ENCODE data around the gene MAGEB4.
A peak's percentile ranks its signal among the peaks of the same experiment; 100 is the strongest.
"Not testable (repeated sequence)": the region's sequence is repeated elsewhere in the genome, so short reads cannot be mapped to it uniquely, and the experiment has no call there.

Gene MAGEB4

DNA sequence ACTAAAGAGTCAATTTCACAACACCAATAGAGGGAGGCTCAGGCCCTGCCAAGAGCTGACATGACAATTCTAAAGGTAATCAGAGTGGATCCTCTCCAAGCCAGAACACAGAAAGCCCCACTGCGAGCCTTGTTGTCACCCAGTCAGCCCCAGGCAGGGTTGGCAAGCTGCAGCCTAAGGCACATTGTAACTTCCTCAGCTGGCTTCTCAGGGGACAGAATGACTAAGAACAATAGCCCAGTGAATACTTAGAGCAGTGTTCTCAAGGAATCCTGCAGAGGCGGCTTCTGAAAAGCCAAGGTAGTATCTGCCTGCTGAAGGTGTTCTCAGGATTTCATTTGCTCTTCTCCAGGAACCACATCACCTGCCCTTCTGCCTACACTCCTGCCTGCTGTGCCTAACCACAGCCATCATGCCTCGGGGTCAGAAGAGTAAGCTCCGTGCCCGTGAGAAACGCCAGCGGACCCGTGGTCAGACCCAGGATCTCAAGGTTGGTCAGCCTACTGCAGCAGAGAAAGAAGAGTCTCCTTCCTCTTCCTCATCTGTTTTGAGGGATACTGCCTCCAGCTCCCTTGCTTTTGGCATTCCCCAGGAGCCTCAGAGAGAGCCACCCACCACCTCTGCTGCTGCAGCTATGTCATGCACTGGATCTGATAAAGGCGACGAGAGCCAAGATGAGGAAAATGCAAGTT lies at the start of gene MAGEB4:
Gene MAGEB4, plus strand, starts transcription at position 277 of the 692 bp plus-strand sequence. Its CDS starts 136 bp downstream, at position 413.
- no peak within 1 kb of the TSS for H3K27ac ChIP-seq (ENCODE audit: low read length)
- no peaks in the 10 kb centered on the region for H3K27me3 ChIP-seq (ENCODE audit: control insufficient read depth, insufficient read depth, low read length)
- H3K4me1 ChIP-seq (ENCODE audit: control insufficient read depth, low read depth, low read length): no peaks in the 10 kb centered on the region
- no peak within 1 kb of the TSS for H3K4me3 ChIP-seq (ENCODE audit: low read length)
- peaks cover 13% of the 10 kb centered on the region for H3K9me3 ChIP-seq (ENCODE audit: control insufficient read depth, low read depth, low read length)
- H3K36me3 ChIP-seq (ENCODE audit: control insufficient read depth, low read depth, low read length): no peaks in the 10 kb centered on the region
- H3K9ac ChIP-seq (ENCODE audit: low read length): no peak within 1 kb of the TSS

DNA sequence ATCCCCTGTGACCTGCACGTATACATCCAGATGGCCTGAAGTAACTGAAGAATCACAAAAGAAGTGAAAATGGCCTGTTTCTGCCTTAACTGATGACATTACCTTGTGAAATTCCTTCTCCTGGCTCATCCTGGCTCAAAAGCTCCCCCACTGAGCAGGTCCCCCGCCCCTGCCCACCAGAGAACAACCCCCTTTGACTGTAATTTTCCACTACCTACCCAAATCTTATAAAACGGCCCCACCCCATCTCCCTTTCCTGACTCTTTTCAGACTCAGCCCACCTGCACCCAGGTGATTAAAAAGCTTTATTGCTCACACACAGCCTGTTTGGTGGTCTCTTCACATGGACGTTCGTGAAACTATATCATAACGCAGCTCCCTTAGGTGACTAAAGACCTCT lies 47.9 kb upstream of the MAGEB4 start:
- H3K4me1 ChIP-seq (ENCODE audit: control insufficient read depth, low read depth, low read length); H3K36me3 ChIP-seq (ENCODE audit: control insufficient read depth, low read depth, low read length); H3K9ac ChIP-seq (ENCODE audit: low read length); H3K27me3 ChIP-seq (ENCODE audit: control insufficient read depth, insufficient read depth, low read length); H3K4me3 ChIP-seq (ENCODE audit: low read length); H3K27ac ChIP-seq (ENCODE audit: low read length): not testable (repeated sequence)
- peaks cover 11% of the 10 kb centered on the region for H3K9me3 ChIP-seq (ENCODE audit: control insufficient read depth, low read depth, low read length)

DNA sequence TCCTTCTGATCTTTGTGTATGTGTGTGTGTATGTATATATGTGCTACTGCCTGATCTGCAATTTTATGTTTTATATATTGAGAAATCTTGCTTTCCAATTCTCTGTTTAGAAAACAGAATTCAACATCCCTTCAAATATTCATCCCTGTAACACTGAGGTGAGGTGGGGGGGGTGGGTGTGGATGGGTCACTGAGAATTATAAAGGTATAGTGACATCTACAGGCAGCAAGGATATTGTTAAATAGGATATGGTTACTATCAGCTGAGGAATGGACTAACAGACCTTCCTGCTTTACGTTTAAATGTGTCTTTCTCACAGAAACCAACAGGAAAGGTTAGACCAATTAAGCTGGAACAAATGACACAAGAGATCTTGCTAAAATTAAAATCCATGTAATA lies 45.5 kb upstream of the MAGEB4 start:
- no peaks in the 10 kb centered on the region for H3K27me3 ChIP-seq (ENCODE audit: control insufficient read depth, insufficient read depth, low read length)
- no peak overlapping the region for H3K4me3 ChIP-seq (ENCODE audit: low read length)
- H3K27ac ChIP-seq (ENCODE audit: low read length): no peak overlapping the region
- peaks cover 7% of the 10 kb centered on the region for H3K4me1 ChIP-seq (ENCODE audit: control insufficient read depth, low read depth, low read length)
- H3K9ac ChIP-seq (ENCODE audit: low read length): no peak overlapping the region
- H3K9me3 ChIP-seq (ENCODE audit: control insufficient read depth, low read depth, low read length): peaks cover 21% of the 10 kb centered on the region
- no peaks in the 10 kb centered on the region for H3K36me3 ChIP-seq (ENCODE audit: control insufficient read depth, low read depth, low read length)

DNA sequence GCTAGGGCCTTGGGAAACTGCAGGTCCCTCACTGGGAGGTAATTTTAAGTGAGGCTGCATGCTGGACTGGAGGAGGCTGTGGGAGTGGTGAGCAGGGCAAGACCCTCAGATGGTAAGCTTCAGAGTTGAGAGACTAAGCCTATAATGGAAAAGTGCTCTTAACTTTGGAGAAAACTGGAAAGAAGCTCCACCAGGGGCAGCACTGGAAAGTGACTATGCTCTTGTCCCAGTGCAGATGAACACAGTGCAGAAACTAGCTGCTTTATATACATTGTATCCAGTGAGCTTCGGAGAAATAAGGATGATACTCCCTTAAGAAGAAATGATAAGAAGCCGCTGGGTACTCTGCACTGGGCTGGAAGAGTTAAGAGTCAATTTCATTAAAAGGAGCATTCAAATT lies 29.6 kb upstream of the MAGEB4 start:
- no peaks in the 10 kb centered on the region for H3K4me1 ChIP-seq (ENCODE audit: control insufficient read depth, low read depth, low read length)
- H3K36me3 ChIP-seq (ENCODE audit: control insufficient read depth, low read depth, low read length): no peaks in the 10 kb centered on the region
- no peak overlapping the region for H3K9ac ChIP-seq (ENCODE audit: low read length)
- peaks cover 15% of the 10 kb centered on the region for H3K9me3 ChIP-seq (ENCODE audit: control insufficient read depth, low read depth, low read length)
- no peak overlapping the region for H3K4me3 ChIP-seq (ENCODE audit: low read length)
- no peak overlapping the region for H3K27ac ChIP-seq (ENCODE audit: low read length)
- no peaks in the 10 kb centered on the region for H3K27me3 ChIP-seq (ENCODE audit: control insufficient read depth, insufficient read depth, low read length)

DNA sequence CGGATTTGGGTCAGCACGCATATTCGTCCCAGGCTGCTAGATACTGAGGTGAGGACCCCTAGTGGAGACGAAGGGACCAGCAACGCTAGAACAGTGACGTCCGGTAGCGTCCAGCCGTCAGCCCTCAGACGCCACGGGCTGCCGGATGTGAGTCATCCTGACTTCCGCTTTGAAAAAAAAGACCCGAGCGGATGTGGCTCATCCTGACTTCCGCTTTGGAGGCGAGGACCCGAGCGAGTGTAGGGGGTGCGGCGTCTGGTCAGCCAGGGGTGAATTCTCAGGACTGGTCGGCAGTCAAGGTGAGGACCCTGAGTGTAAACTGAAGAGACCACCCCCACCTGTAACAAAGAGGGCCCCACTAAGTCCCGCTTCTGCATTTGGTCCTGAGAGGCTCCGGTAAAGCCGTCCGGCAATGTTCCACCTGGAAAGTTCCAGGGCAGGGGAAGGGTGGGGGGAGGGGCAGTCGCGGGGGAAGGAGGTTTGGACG lies 26.4 kb upstream of the MAGEB4 start, which contains the start of gene MAGEB2:
Gene MAGEB2, plus strand, starts transcription at position 207 of the 487 bp plus-strand sequence. CDS start 3,018 bp downstream, outside the sequence.
- H3K9me3 ChIP-seq (ENCODE audit: control insufficient read depth, low read depth, low read length): peaks cover 12% of the 10 kb centered on the region

DNA sequence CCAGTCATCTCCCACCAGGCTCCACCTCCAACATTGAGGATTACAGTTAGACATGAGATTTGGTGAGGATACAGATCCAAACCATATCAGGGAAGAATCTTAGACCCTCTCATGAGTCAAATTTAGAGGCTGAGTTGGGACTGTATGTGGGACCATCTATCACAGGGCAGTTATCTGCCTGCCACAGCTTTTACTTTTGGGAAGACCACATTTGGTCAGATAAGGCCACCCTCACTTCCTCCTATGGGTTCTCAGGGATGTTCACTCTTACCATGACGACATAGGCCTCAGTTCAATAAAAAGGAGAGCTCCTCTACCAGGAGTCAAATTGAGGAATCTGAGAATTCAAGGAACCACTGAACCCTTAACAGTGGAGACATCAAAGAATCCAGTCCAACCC lies 24.3 kb upstream of the MAGEB4 start:
- H3K4me3 ChIP-seq (ENCODE audit: low read length): no peak overlapping the region

More for the DNA sequence above, 26.4 kb upstream of the MAGEB4 start, which contains the start of gene MAGEB2:
- H3K4me3 ChIP-seq (ENCODE audit: low read length): no peak within 1 kb of the TSS
- no peak within 1 kb of the TSS for H3K9ac ChIP-seq (ENCODE audit: low read length)
- no peak within 1 kb of the TSS for H3K27ac ChIP-seq (ENCODE audit: low read length)
- H3K4me1 ChIP-seq (ENCODE audit: control insufficient read depth, low read depth, low read length): peaks cover 7% of the 10 kb centered on the region
- no peaks in the 10 kb centered on the region for H3K27me3 ChIP-seq (ENCODE audit: control insufficient read depth, insufficient read depth, low read length)
- no peaks in the 10 kb centered on the region for H3K36me3 ChIP-seq (ENCODE audit: control insufficient read depth, low read depth, low read length)

DNA sequence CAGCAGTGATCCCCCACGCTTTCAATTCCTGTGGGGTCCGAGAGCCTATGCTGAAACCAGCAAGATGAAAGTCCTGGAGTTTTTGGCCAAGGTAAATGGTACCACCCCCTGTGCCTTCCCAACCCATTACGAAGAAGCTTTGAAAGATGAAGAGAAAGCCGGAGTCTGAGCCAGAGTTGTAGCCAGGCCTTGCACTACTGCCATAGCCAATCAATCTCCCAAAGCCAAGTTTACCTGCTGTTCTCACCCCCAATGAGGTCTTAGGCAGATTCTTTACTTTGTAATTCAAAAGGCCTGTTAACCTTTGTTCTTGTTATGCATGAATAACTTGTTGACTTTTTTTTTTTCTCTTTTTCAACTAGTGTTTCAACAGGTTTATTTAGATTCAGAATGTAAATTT lies 22.4 kb upstream of the MAGEB4 start:
- Histone ChIP-seq H3K9me3 (ENCODE audit: control insufficient read depth, low read depth, low read length) (peaks cover 22% of the 10 kb centered on the region), H3K4me3 (ENCODE audit: low read length) (peak overlapping the region; percentile 13), H3K4me1 (ENCODE audit: control insufficient read depth, low read depth, low read length) (peaks cover 7% of the 10 kb centered on the region), H3K36me3 (ENCODE audit: control insufficient read depth, low read depth, low read length) (no peaks in the 10 kb centered on the region), H3K27ac (ENCODE audit: low read length) (no peak overlapping the region), H3K9ac (ENCODE audit: low read length) (no peak overlapping the region), H3K27me3 (ENCODE audit: control insufficient read depth, insufficient read depth, low read length) (no peaks in the 10 kb centered on the region)

More for the DNA sequence above, 24.3 kb upstream of the MAGEB4 start:
- Histone ChIP-seq H3K27me3 (ENCODE audit: control insufficient read depth, insufficient read depth, low read length) (no peaks in the 10 kb centered on the region), H3K9me3 (ENCODE audit: control insufficient read depth, low read depth, low read length) (peaks cover 20% of the 10 kb centered on the region), H3K9ac (ENCODE audit: low read length) (no peak overlapping the region), H3K36me3 (ENCODE audit: control insufficient read depth, low read depth, low read length) (no peaks in the 10 kb centered on the region), H3K4me1 (ENCODE audit: control insufficient read depth, low read depth, low read length) (peaks cover 7% of the 10 kb centered on the region), H3K27ac (ENCODE audit: low read length) (no peak overlapping the region)

DNA sequence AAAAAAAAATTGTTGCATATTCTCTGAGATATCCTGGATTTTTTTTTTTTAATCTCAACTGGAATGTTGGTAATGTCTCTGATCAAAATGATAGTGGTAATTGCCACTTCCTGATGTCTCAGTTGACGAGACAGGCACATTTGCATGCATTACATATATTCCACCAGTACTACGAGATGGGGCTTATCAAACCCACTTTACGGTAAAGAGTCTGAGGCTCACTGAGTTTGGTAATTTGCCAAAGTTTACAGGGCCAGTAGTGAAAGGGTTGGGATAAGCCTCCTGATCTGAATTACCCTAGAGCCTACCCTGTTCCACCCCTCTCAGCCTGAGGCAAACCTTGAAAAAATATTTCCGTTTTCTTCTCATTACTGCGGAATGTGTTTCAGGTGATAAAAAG lies 21.1 kb upstream of the MAGEB4 start:
- H3K9ac ChIP-seq (ENCODE audit: low read length): no peak overlapping the region
- H3K4me3 ChIP-seq (ENCODE audit: low read length): no peak overlapping the region
- H3K27ac ChIP-seq (ENCODE audit: low read length): no peak overlapping the region

GRCh38 chrX:30224536-30224935 lies 17.3 kb upstream of the MAGEB4 start:
- no peaks in the 10 kb centered on the region for H3K36me3 ChIP-seq (ENCODE audit: control insufficient read depth, low read depth, low read length)
- H3K9me3 ChIP-seq (ENCODE audit: control insufficient read depth, low read depth, low read length): peaks cover 24% of the 10 kb centered on the region
- H3K4me3 ChIP-seq (ENCODE audit: low read length): no peak overlapping the region
- no peaks in the 10 kb centered on the region for H3K27me3 ChIP-seq (ENCODE audit: control insufficient read depth, insufficient read depth, low read length)
- H3K9ac ChIP-seq (ENCODE audit: low read length): no peak overlapping the region
- H3K4me1 ChIP-seq (ENCODE audit: control insufficient read depth, low read depth, low read length): peaks cover 5% of the 10 kb centered on the region
- no peak overlapping the region for H3K27ac ChIP-seq (ENCODE audit: low read length)

More for the DNA sequence above, 21.1 kb upstream of the MAGEB4 start:
- Histone ChIP-seq H3K36me3 (ENCODE audit: control insufficient read depth, low read depth, low read length) (no peaks in the 10 kb centered on the region), H3K4me1 (ENCODE audit: control insufficient read depth, low read depth, low read length) (peaks cover 7% of the 10 kb centered on the region), H3K27me3 (ENCODE audit: control insufficient read depth, insufficient read depth, low read length) (no peaks in the 10 kb centered on the region), H3K9me3 (ENCODE audit: control insufficient read depth, low read depth, low read length) (peaks cover 22% of the 10 kb centered on the region)

GRCh38 chrX:30228526-30228925 lies 13.3 kb upstream of the MAGEB4 start:
- no peak overlapping the region for H3K9ac ChIP-seq (ENCODE audit: low read length)
- H3K9me3 ChIP-seq (ENCODE audit: control insufficient read depth, low read depth, low read length): peaks cover 7% of the 10 kb centered on the region
- H3K27ac ChIP-seq (ENCODE audit: low read length): no peak overlapping the region
- H3K36me3 ChIP-seq (ENCODE audit: control insufficient read depth, low read depth, low read length): no peaks in the 10 kb centered on the region
- no peaks in the 10 kb centered on the region for H3K27me3 ChIP-seq (ENCODE audit: control insufficient read depth, insufficient read depth, low read length)
- no peak overlapping the region for H3K4me3 ChIP-seq (ENCODE audit: low read length)
- H3K4me1 ChIP-seq (ENCODE audit: control insufficient read depth, low read depth, low read length): peaks cover 5% of the 10 kb centered on the region

- no peak within 1 kb of the TSS for H3K27ac ChIP-seq (ENCODE audit: low read length)
- no peak within 1 kb of the TSS for H3K4me3 ChIP-seq (ENCODE audit: low read length)
- peaks cover 5% of the 10 kb centered on the region for H3K4me1 ChIP-seq (ENCODE audit: control insufficient read depth, low read depth, low read length)
- H3K9ac ChIP-seq (ENCODE audit: low read length): no peak within 1 kb of the TSS
- no peaks in the 10 kb centered on the region for H3K36me3 ChIP-seq (ENCODE audit: control insufficient read depth, low read depth, low read length)
- H3K27me3 ChIP-seq (ENCODE audit: control insufficient read depth, insufficient read depth, low read length): no peaks in the 10 kb centered on the region
- H3K9me3 ChIP-seq (ENCODE audit: control insufficient read depth, low read depth, low read length): peaks cover 8% of the 10 kb centered on the region
Measured at GRCh38 chrX:30230395-30230794, 11.4 kb upstream of the MAGEB4 start, which contains the start of gene MAGEB3. Gene MAGEB3 (plus strand): TSS chrX:30230657. CDS start chrX:30235925, 5,268 bp downstream.
